HT-29 (cell line): ENCODE results near the gene ZFP62. TPM values are rescaled to one million over a fixed set of nuclear protein-coding genes. Genes with fewer than 3 reads are reported as not detected.
A peak's percentile ranks its signal among the peaks of the same experiment; 100 is the strongest.

Experiments used
- DNase-seq: peaks from one replicate; pipeline ENCODE4 v3.0.0-alpha.2; 2015; ENCODE audit warnings: low spot score
- total RNA-seq: library from RNA; depleted of rRNA; stranded (reverse); fragments of >200 nt; shearing (Covaris generic); gene quantifications from 2 replicates; pipeline ENCODE4 v1.2.3, GENCODE V29; 2014

The ZFP62 gene
- total RNA-seq, 1 experiment from 2014 or later, result 9.9 TPM

GRCh38 chr5:180868960-180869359 lies 7.9 kb upstream of the ZFP62 start:
- DNase-seq, result peak; percentile 97

GRCh38 chr5:180866985-180867384 lies 5.9 kb upstream of the ZFP62 start:
- DNase-seq, result peak; percentile 3

GRCh38 chr5:180865981-180866695 lies 5.1 kb upstream of the ZFP62 start:
- peak; percentile 82 for DNase-seq

- no peak for DNase-seq
Measured at GRCh38 chr5:180862645-180863044, 1.6 kb upstream of the ZFP62 start.

- DNase-seq, result peak; percentile 51
Measured at GRCh38 chr5:180860273-180860886, 696 bp downstream of the ZFP62 start.

GRCh38 chr5:180858586-180858985 lies 2.5 kb downstream of the ZFP62 start:
- DNase-seq, result no peak

- no peak for DNase-seq
Measured at GRCh38 chr5:180853848-180854176, 7.3 kb downstream of the ZFP62 start.

GRCh38 chr5:180853121-180853847 lies 7.8 kb downstream of the ZFP62 start:
- no peak for DNase-seq

GRCh38 chr5:180852495-180852894 lies 8.6 kb downstream of the ZFP62 start:
- no peak for DNase-seq

- no peak for DNase-seq
Measured at GRCh38 chr5:180850434-180851078, 10.5 kb downstream of the ZFP62 start.

- DNase-seq, result no peak
Measured at GRCh38 chr5:180849827-180850226, 11.2 kb downstream of the ZFP62 start.

GRCh38 chr5:180848878-180849277 lies 12.2 kb downstream of the ZFP62 start:
- DNase-seq, result peak; percentile 43

- no peak for DNase-seq
Measured at GRCh38 chr5:180848265-180848664, 12.8 kb downstream of the ZFP62 start.

GRCh38 chr5:180847026-180847425 lies 14.1 kb downstream of the ZFP62 start:
- no peak for DNase-seq

GRCh38 chr5:180844858-180845257 lies 16.2 kb downstream of the ZFP62 start:
- no peak for DNase-seq

- no peak for DNase-seq
Measured at GRCh38 chr5:180844432-180844831, 16.6 kb downstream of the ZFP62 start.

- DNase-seq, result no peak
Measured at GRCh38 chr5:180839935-180840334, 21.1 kb downstream of the ZFP62 start.

GRCh38 chr5:180839227-180839626 lies 21.8 kb downstream of the ZFP62 start:
- DNase-seq, result no peak

- no peak for DNase-seq
Measured at GRCh38 chr5:180837478-180837877, 23.6 kb downstream of the ZFP62 start.

- DNase-seq, result no peak
Measured at GRCh38 chr5:180832638-180833068, 28.4 kb downstream of the ZFP62 start.

GRCh38 chr5:180831139-180832093 lies 29.7 kb downstream of the ZFP62 start:
- DNase-seq, result peak; percentile 62
